ENCODE measurements around the gene PIK3AP1. TPM values are rescaled to one million over a fixed set of nuclear protein-coding genes. Genes with fewer than 3 reads are reported as not detected.

Gene PIK3AP1
- total and polyA plus RNA-seq, 4 donors = 27.3 to 137 (median 50.9) TPM

DNA sequence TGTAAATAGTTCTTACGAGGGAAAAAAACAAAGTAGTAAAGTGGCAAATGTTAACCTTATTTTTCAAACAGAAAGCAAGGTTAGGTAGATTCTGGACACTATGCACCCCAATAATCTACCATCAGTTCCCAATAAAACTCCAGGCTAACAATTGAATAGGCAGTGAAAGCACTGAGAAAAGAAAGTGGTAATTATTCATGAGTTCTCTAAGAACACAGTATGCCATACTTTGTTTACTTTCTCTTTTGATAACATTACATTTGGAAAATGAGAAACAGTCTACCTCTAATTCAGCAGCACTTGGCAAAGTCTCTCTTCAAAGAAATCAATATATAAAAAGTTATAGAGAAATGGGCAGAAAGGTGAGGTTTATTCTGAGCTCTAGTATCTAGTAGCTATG lies 151.9 kb downstream of the PIK3AP1 start:
- Histone ChIP-seq H3K4me1 (ENCODE audit: control insufficient read depth in 4 of 4, insufficient read depth in 4 of 4, low read length in 3 of 4) (peaks cover 6 to 21% (median 14%) of the 10 kb centered on the region in 4 donors), H3K36me3 (ENCODE audit: control insufficient read depth in 4 of 4, insufficient read depth in 3 of 4, low read depth in 1 of 4, low read length in 3 of 4) (peaks cover 0 to 4% (median 3%) of the 10 kb centered on the region in 4 donors), H3K9me3 (ENCODE audit: control insufficient read depth in 4 of 4, low read length in 3 of 4) (no peaks in the 10 kb centered on the region), H3K27ac (ENCODE audit: low read depth in 1 of 2, low read length in 2 of 2) (no peak overlapping the region), H3K9ac (ENCODE audit: low read depth in 1 of 2, low read length in 2 of 2) (no peak overlapping the region), H3K4me3 (ENCODE audit: low read depth in 1 of 3, low read length in 3 of 3) (no peak overlapping the region), H3K27me3 (ENCODE audit: control insufficient read depth in 4 of 4, insufficient read depth in 4 of 4, low read length in 3 of 4) (no peaks in the 10 kb centered on the region)
- WGBS = 71% methylated on average over 1 of the region's 1 CpG
- no peak for TF ChIP-seq EGR1 (IDR thresholded peaks at IDR 0.05; ENCODE audit: low read depth in 2 of 2)
- DNase-seq (ENCODE audit: low spot score) = no peak

- no peak for DNase-seq (ENCODE audit: low spot score)
- H3K36me3 ChIP-seq (ENCODE audit: control insufficient read depth in 4 of 4, insufficient read depth in 3 of 4, low read depth in 1 of 4, low read length in 3 of 4) = peaks cover 0 to 9% (median 2%) of the 10 kb centered on the region in 4 donors
- no peaks in the 10 kb centered on the region for H3K9me3 ChIP-seq (ENCODE audit: control insufficient read depth in 4 of 4, low read length in 3 of 4)
- peaks cover 8 to 26% (median 15%) of the 10 kb centered on the region in 4 donors for H3K4me1 ChIP-seq (ENCODE audit: control insufficient read depth in 4 of 4, insufficient read depth in 4 of 4, low read length in 3 of 4)
- TF ChIP-seq FOXA1 (IDR thresholded peaks at IDR 0.05) (no peak), GABPA (IDR thresholded peaks at IDR 0.05 in 1 of 2, conservative IDR thresholded peaks at IDR 0.05 in 1 of 2) (no peak), TAF1 (conservative IDR thresholded peaks at IDR 0.05) (no peak)
- no peak overlapping the region for H3K27ac ChIP-seq (ENCODE audit: low read depth in 1 of 2, low read length in 2 of 2)
- WGBS = 67% methylated on average over 1 of the region's 1 CpG
- no peaks in the 10 kb centered on the region for H3K27me3 ChIP-seq (ENCODE audit: control insufficient read depth in 4 of 4, insufficient read depth in 4 of 4, low read length in 3 of 4)
- no peak overlapping the region for H3K4me3 ChIP-seq (ENCODE audit: low read depth in 1 of 3, low read length in 3 of 3)
- no peak overlapping the region for H3K9ac ChIP-seq (ENCODE audit: low read depth in 1 of 2, low read length in 2 of 2)
Observed at GRCh38 chr10:96565774-96566173, 154.5 kb downstream of the PIK3AP1 start.

- Histone ChIP-seq H3K4me1 (ENCODE audit: control insufficient read depth in 4 of 4, insufficient read depth in 4 of 4, low read length in 3 of 4) (peaks cover 3 to 17% (median 10%) of the 10 kb centered on the region in 4 donors), H3K27ac (ENCODE audit: low read depth in 1 of 2, low read length in 2 of 2) (no peak overlapping the region), H3K9ac (ENCODE audit: low read depth in 1 of 2, low read length in 2 of 2) (no peak overlapping the region), H3K9me3 (ENCODE audit: control insufficient read depth in 4 of 4, low read length in 3 of 4) (no peaks in the 10 kb centered on the region), H3K36me3 (ENCODE audit: control insufficient read depth in 4 of 4, insufficient read depth in 3 of 4, low read depth in 1 of 4, low read length in 3 of 4) (peaks cover 3 to 18% (median 11%) of the 10 kb centered on the region in 4 donors), H3K4me3 (ENCODE audit: low read depth in 1 of 3, low read length in 3 of 3) (no peak overlapping the region), H3K27me3 (ENCODE audit: control insufficient read depth in 4 of 4, insufficient read depth in 4 of 4, low read length in 3 of 4) (no peaks in the 10 kb centered on the region)
- no peak for DNase-seq (ENCODE audit: low spot score)
- TF ChIP-seq TAF1 (conservative IDR thresholded peaks at IDR 0.05) = no peak
- peak; percentile 60 to 76 for TF ChIP-seq HNF4A (conservative IDR thresholded peaks at IDR 0.05)
- TF ChIP-seq, protein P1, sequence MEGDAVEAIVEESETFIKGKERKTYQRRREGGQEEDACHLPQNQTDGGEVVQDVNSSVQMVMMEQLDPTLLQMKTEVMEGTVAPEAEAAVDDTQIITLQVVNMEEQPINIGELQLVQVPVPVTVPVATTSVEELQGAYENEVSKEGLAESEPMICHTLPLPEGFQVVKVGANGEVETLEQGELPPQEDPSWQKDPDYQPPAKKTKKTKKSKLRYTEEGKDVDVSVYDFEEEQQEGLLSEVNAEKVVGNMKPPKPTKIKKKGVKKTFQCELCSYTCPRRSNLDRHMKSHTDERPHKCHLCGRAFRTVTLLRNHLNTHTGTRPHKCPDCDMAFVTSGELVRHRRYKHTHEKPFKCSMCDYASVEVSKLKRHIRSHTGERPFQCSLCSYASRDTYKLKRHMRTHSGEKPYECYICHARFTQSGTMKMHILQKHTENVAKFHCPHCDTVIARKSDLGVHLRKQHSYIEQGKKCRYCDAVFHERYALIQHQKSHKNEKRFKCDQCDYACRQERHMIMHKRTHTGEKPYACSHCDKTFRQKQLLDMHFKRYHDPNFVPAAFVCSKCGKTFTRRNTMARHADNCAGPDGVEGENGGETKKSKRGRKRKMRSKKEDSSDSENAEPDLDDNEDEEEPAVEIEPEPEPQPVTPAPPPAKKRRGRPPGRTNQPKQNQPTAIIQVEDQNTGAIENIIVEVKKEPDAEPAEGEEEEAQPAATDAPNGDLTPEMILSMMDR (IDR thresholded peaks at IDR 0.05; ENCODE audit: low read depth, low read length, missing input control) = no peak
- TF ChIP-seq JUND (IDR thresholded peaks at IDR 0.05) = peak in 1 of 2 donors; percentile 66
- 61% methylated on average over 3 of the region's 3 CpGs for WGBS
Observed at GRCh38 chr10:96560966-96561887, 159.1 kb downstream of the PIK3AP1 start.

GRCh38 chr10:96560489-96560888 lies 159.8 kb downstream of the PIK3AP1 start:
- WGBS = 90% methylated on average over 2 of the region's 2 CpGs
- TF ChIP-seq EGR1 (IDR thresholded peaks at IDR 0.05; ENCODE audit: low read depth in 2 of 2) = no peak
- no peak for TF ChIP-seq TAF1 (conservative IDR thresholded peaks at IDR 0.05)
- TF ChIP-seq HNF4G (IDR thresholded peaks at IDR 0.05) = no peak
- TF ChIP-seq YY1 (IDR thresholded peaks at IDR 0.05) = no peak
- TF ChIP-seq, protein P2, sequence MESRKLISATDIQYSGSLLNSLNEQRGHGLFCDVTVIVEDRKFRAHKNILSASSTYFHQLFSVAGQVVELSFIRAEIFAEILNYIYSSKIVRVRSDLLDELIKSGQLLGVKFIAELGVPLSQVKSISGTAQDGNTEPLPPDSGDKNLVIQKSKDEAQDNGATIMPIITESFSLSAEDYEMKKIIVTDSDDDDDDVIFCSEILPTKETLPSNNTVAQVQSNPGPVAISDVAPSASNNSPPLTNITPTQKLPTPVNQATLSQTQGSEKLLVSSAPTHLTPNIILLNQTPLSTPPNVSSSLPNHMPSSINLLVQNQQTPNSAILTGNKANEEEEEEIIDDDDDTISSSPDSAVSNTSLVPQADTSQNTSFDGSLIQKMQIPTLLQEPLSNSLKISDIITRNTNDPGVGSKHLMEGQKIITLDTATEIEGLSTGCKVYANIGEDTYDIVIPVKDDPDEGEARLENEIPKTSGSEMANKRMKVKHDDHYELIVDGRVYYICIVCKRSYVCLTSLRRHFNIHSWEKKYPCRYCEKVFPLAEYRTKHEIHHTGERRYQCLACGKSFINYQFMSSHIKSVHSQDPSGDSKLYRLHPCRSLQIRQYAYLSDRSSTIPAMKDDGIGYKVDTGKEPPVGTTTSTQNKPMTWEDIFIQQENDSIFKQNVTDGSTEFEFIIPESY (IDR thresholded peaks at IDR 0.05) = no peak
- TF ChIP-seq GABPA (IDR thresholded peaks at IDR 0.05 in 1 of 2, conservative IDR thresholded peaks at IDR 0.05 in 1 of 2) = no peak
- TF ChIP-seq HNF4A (conservative IDR thresholded peaks at IDR 0.05) = no peak
- no peak for TF ChIP-seq ATF3 (IDR thresholded peaks at IDR 0.05)
- TF ChIP-seq FOXA1 (IDR thresholded peaks at IDR 0.05) = no peak
- TF ChIP-seq, protein P1 (IDR thresholded peaks at IDR 0.05; ENCODE audit: low read depth, low read length, missing input control) = no peak
- TF ChIP-seq NR2F2 (IDR thresholded peaks at IDR 0.05) = no peak
- TF ChIP-seq RAD21 (IDR thresholded peaks at IDR 0.05) = no peak
- TF ChIP-seq FOXA2 (IDR thresholded peaks at IDR 0.05) = no peak
- H3K9ac ChIP-seq (ENCODE audit: low read depth in 1 of 2, low read length in 2 of 2) = no peak overlapping the region
- H3K9me3 ChIP-seq (ENCODE audit: control insufficient read depth in 4 of 4, low read length in 3 of 4) = no peaks in the 10 kb centered on the region
- no peaks in the 10 kb centered on the region for H3K27me3 ChIP-seq (ENCODE audit: control insufficient read depth in 4 of 4, insufficient read depth in 4 of 4, low read length in 3 of 4)
- peaks cover 3 to 17% (median 10%) of the 10 kb centered on the region in 4 donors for H3K4me1 ChIP-seq (ENCODE audit: control insufficient read depth in 4 of 4, insufficient read depth in 4 of 4, low read length in 3 of 4)
- no peak overlapping the region for H3K4me3 ChIP-seq (ENCODE audit: low read depth in 1 of 3, low read length in 3 of 3)
- no peak overlapping the region for H3K27ac ChIP-seq (ENCODE audit: low read depth in 1 of 2, low read length in 2 of 2)
- peaks cover 3 to 18% (median 11%) of the 10 kb centered on the region in 4 donors for H3K36me3 ChIP-seq (ENCODE audit: control insufficient read depth in 4 of 4, insufficient read depth in 3 of 4, low read depth in 1 of 4, low read length in 3 of 4)
- DNase-seq (ENCODE audit: low spot score) = no peak
